CD4-positive, alpha-beta T cell treated with Interleukin-4 for 4 hours (primary cell): Measurements from ENCODE around the gene FUNDC1.

Experiments
- DNase-seq: peaks from one replicate; pipeline ENCODE4 v3.0.0-alpha.2; 2020

The FUNDC1 gene

DNA sequence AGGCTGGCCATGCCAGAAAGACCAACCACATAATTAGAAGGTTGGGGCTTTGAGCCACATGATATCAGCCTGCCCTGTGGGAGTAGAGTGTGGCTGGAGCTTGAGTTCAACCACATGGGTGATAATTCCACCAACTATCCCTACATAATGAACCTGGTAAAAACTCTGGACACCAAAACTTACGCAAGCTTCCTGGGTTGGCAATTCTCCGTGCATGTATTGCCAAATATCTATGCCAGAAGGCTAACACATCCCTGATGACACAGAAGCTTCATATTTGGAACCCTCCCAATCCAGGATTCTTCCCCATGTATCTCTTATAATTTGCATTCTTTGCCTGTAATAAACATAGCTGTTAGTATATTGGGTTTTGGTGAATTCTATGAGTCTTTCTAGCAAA, 68.2 kb downstream of the FUNDC1 start:
- no peak for DNase-seq
